Neural crest cell (in vitro differentiated cells): ENCODE data around the gene SLC7A7. TPM values are rescaled to one million over a fixed set of nuclear protein-coding genes. Genes with fewer than 3 reads are reported as not detected.
"Not testable (repeated sequence)": the region's sequence is repeated elsewhere in the genome, so short reads cannot be mapped to it uniquely, and the experiment has no call there.

Source experiments
- DNase-seq: peaks from one replicate; pipeline ENCODE4 v3.0.0; 2021; ENCODE audit warnings: low read depth, mixed read lengths, low spot score
- H3K27ac Mint-ChIP-seq: one replicate; pipeline ENCODE4 v1.8.0; 2021; ENCODE audit warnings: mild to moderate bottlenecking, mixed read lengths; ENCODE audit not compliant: unreplicated experiment
- H3K27me3 Mint-ChIP-seq: 2 replicates; pipeline ENCODE4 v1.8.0; 2021; ENCODE audit warnings: low read depth, mild to moderate bottlenecking, mixed read lengths
- H3K36me3 Mint-ChIP-seq: 2 replicates; pipeline ENCODE4 v1.8.0; 2021; ENCODE audit warnings: low read depth, mild to moderate bottlenecking, mixed read lengths
- H3K4me1 Mint-ChIP-seq: 2 replicates; pipeline ENCODE4 v1.8.0; 2021; ENCODE audit warnings: mixed read lengths
- H3K4me3 Mint-ChIP-seq: one replicate; pipeline ENCODE4 v1.8.0; 2021; ENCODE audit warnings: mild to moderate bottlenecking, mixed read lengths
- H3K9me3 Mint-ChIP-seq: 2 replicates; pipeline ENCODE4 v1.8.0; 2021; ENCODE audit warnings: mixed read lengths
- total RNA-seq: library from RNA; stranded (reverse); gene quantifications from 2 replicates; pipeline ENCODE4 v1.2.1, GENCODE V29; 2021
- TF ChIP-seq, protein P1 (sequence below): fragments of 200-600 bp; sonication (generic); conservative IDR thresholded peaks from 2 replicates; pipeline ENCODE4 v1.5.0; 2021; ENCODE audit warnings: antibody characterized with exemption, mild to moderate bottlenecking

The SLC7A7 gene
- total RNA-seq, 1 donor from 2014 or later: 0.54 TPM

DNA sequence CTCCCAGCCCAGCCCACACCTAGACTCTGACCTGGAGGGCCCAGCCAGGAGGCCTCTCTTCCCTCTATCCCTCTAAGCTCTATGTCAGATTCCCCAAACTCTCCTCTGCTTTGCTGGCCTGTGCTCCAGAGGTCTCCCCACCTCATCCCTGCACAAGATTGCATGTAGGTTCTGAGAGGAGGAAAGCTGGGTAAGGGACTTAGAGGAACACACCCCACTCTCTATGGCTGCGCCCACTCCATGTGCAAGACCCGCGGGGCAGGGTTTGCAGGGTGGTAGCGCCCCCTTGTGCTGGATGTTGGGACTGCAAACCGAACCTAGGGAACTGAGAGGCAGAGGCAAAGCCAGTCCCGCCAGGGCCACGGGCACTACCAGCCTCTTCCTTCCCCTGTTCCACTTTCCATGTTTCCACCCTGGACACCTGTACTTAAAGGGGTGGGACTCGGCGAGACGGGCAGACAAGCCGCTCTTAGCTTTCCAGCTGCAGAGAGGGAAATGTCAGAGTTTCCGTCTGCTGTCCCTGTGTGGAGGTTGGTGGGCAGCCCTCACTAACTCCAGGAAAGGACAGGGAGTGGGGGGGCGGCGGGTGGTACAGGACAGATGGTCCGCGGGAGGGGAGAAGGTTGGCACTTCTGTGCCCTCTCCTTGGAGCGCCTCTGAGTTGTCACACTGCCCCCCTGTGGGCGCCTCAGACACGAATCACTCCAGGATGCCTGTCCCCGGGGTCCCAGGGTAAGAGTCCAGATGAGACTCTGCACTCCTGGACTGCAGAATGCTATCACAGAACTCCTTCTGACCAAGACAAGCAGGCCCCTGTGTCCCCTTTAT lies 37.9 kb upstream of the SLC7A7 start:
- Mint-ChIP-seq H3K4me1 (peaks cover 16% of the 10 kb centered on the region), H3K27ac (peak overlapping the region; percentile 91), H3K4me3 (peak overlapping the region; percentile 73), H3K9me3 (no peaks in the 10 kb centered on the region), H3K36me3 (no peaks in the 10 kb centered on the region), H3K27me3 (no peaks in the 10 kb centered on the region)
- TF ChIP-seq, protein P1, sequence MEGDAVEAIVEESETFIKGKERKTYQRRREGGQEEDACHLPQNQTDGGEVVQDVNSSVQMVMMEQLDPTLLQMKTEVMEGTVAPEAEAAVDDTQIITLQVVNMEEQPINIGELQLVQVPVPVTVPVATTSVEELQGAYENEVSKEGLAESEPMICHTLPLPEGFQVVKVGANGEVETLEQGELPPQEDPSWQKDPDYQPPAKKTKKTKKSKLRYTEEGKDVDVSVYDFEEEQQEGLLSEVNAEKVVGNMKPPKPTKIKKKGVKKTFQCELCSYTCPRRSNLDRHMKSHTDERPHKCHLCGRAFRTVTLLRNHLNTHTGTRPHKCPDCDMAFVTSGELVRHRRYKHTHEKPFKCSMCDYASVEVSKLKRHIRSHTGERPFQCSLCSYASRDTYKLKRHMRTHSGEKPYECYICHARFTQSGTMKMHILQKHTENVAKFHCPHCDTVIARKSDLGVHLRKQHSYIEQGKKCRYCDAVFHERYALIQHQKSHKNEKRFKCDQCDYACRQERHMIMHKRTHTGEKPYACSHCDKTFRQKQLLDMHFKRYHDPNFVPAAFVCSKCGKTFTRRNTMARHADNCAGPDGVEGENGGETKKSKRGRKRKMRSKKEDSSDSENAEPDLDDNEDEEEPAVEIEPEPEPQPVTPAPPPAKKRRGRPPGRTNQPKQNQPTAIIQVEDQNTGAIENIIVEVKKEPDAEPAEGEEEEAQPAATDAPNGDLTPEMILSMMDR: peak; percentile 93
- peak; percentile 99 for DNase-seq

DNA sequence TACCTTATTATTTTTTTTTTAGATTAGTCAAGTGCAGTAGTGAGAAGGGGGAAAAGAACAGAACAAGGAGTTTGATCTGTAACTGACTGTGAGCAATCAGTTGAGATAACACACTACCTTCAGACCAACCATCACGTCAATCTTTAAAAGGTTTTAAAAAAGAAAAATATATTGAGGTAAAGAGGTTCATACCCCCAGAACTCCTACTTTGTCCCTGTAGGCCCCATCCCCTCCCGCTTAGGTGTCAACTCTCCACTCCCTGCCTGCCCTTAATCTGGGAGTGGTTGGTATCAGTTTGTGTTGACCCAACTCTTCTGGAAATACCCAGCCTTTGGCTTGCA lies 37.3 kb upstream of the SLC7A7 start:
- Mint-ChIP-seq H3K36me3 (no peaks in the 10 kb centered on the region), H3K9me3 (no peaks in the 10 kb centered on the region), H3K4me1 (peaks cover 22% of the 10 kb centered on the region), H3K27ac (no peak overlapping the region), H3K4me3 (peak overlapping the region; percentile 73), H3K27me3 (no peaks in the 10 kb centered on the region)
- no peak for DNase-seq
- TF ChIP-seq, protein P1: no peak

DNA sequence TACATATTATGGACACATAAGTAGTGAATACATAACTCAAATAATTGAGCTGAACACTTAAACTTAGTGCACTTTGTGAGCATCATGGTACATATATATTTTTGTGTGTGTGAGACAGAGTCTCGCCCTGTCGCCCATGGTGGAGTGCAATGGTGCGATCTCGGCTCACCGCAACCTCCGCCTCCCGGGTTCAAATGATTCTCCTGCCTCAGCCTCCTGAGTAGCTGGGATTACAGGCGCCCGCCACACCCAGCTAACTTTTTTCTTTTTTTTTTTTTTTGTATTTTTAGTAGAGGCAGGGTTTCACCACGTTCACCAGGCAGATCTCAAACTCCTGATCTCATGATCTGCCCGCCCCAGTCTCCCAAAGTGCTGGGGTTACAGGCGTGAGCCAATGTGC lies 36.9 kb upstream of the SLC7A7 start:
- H3K4me3 Mint-ChIP-seq, H3K36me3 Mint-ChIP-seq, H3K27me3 Mint-ChIP-seq, DNase-seq, H3K9me3 Mint-ChIP-seq, H3K27ac Mint-ChIP-seq: not testable (repeated sequence)
- H3K4me1 Mint-ChIP-seq: peaks cover 24% of the 10 kb centered on the region

DNA sequence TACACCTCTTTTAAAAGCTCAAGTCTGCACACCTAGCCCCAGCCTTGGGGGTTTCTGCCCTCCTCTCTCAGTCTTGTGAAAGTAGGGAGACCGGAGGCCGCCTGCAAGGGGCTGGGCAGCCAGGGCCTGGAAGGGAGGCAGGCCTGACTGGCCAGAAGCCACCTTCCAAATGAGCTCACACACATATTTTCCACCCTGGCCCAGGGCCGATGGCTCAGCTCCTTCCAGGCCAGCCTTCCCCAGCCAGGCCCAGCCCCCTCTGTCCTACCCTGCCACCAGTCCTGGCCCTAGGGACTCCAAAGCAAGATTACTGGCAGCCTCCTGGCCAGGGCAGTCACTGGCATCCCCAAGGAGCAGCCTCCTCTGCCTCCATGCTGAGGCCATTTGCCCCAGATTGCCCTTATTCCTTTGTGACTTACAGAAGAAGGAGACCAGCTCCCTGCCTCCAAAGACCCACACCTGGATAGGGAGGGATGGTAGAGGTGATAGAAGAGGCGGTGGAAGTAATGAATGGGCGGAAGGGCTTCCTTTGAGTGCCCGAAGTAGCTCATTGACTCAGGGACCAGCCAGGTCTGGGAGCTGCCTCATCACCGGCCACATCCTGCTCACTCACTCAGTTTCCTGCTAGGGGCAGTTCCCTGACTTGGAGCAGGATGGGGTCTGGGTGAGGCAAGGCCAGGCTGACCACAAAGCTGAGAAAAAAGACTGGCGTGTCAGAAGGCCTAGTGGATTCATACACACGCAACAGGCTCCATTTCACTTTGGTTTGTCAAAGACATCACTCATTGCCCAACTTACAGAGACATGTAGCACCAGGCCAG lies 35.9 kb upstream of the SLC7A7 start:
- TF ChIP-seq, protein P1: no peak
- Mint-ChIP-seq H3K36me3 (no peaks in the 10 kb centered on the region), H3K27me3 (no peaks in the 10 kb centered on the region), H3K9me3 (no peaks in the 10 kb centered on the region), H3K4me3 (no peak overlapping the region), H3K4me1 (peaks cover 28% of the 10 kb centered on the region), H3K27ac (no peak overlapping the region)
- DNase-seq: no peak

- DNase-seq: no peak
- Mint-ChIP-seq H3K4me1 (peaks cover 32% of the 10 kb centered on the region), H3K27ac (no peak overlapping the region), H3K27me3 (no peaks in the 10 kb centered on the region), H3K9me3 (no peaks in the 10 kb centered on the region), H3K4me3 (no peak overlapping the region), H3K36me3 (no peaks in the 10 kb centered on the region)
- TF ChIP-seq, protein P1: no peak
These were observed 34.1 kb upstream of the SLC7A7 start for GRCh38 chr14:22849212-22849819.
